OCI-LY1 (cell line): ENCODE data around the gene TBXAS1.

ENCODE experiments used
- H2AFZ ChIP-seq: fragments of 200-600 bp; sonication (generic), shearing (Covaris generic); 2 replicates; pipeline ENCODE4 v1.6.0; 2014; ENCODE audit warnings: antibody characterized with exemption, mild to moderate bottlenecking, low read length
- H3F3A ChIP-seq: fragments of 200-600 bp; sonication (generic), shearing (Covaris generic); 2 replicates; pipeline ENCODE4 v1.6.0; 2014; ENCODE audit warnings: mild to moderate bottlenecking, antibody characterized with exemption, low read length, moderate library complexity; ENCODE audit not compliant: insufficient read depth
- H3K27ac ChIP-seq: fragments of 200-600 bp; sonication (generic); 2 replicates; pipeline ENCODE4 v1.5.1; 2014; ENCODE audit warnings: low read length, mixed run types, mild to moderate bottlenecking, low read depth; ENCODE audit not compliant: poor library complexity, severe bottlenecking
- H3K27me3 ChIP-seq: fragments of 200-600 bp; sonication (generic); 2 replicates; pipeline ENCODE4 v1.6.0; 2014; ENCODE audit warnings: antibody characterized with exemption, mild to moderate bottlenecking, low read length, moderate library complexity; ENCODE audit not compliant: insufficient read depth
- H3K36me3 ChIP-seq: fragments of 200-600 bp; sonication (generic); 2 replicates; pipeline ENCODE4 v1.6.1; 2014; ENCODE audit warnings: mild to moderate bottlenecking, antibody characterized with exemption, low read length, moderate library complexity, mixed read lengths; ENCODE audit not compliant: insufficient read depth
- H3K4me1 ChIP-seq: fragments of 200-600 bp; sonication (generic); 2 replicates; pipeline ENCODE4 v1.5.1; 2014; ENCODE audit warnings: mild to moderate bottlenecking, low read length, moderate library complexity; ENCODE audit not compliant: insufficient read depth, severe bottlenecking
- H3K4me2 ChIP-seq: fragments of 200-600 bp; sonication (generic), shearing (Covaris generic); 2 replicates; pipeline ENCODE4 v1.6.1; 2014; ENCODE audit warnings: low read length
- H3K4me3 ChIP-seq: fragments of 200-600 bp; sonication (generic); 2 replicates; pipeline ENCODE4 v1.5.1; 2014; ENCODE audit warnings: low read length, low read depth, mild to moderate bottlenecking, mixed read lengths; ENCODE audit not compliant: poor library complexity, severe bottlenecking
- H3K79me2 ChIP-seq: fragments of 200-600 bp; shearing (Covaris generic); 2 replicates; pipeline ENCODE4 v1.6.1; 2016; ENCODE audit warnings: mixed run types, low read length, mixed read lengths; ENCODE audit not compliant: insufficient read depth
- H3K9ac ChIP-seq: fragments of 200-600 bp; sonication (generic), shearing (Covaris generic); 2 replicates; pipeline ENCODE4 v1.6.1; 2014; ENCODE audit warnings: mild to moderate bottlenecking, low read length, mixed read lengths
- H3K9me2 ChIP-seq: fragments of 200-600 bp; sonication (generic), shearing (Covaris generic); 2 replicates; pipeline ENCODE4 v1.6.1; 2014; ENCODE audit warnings: low read depth, mild to moderate bottlenecking, low read length, mixed read lengths
- H3K9me3 ChIP-seq: fragments of 200-600 bp; shearing (Covaris generic); 2 replicates; pipeline ENCODE4 v1.6.1; 2014; ENCODE audit warnings: low read length, mixed read lengths
- H4K20me1 ChIP-seq: fragments of 200-600 bp; sonication (generic), shearing (Covaris generic); 2 replicates; pipeline ENCODE4 v1.6.0; 2016; ENCODE audit warnings: mild to moderate bottlenecking, low read length; ENCODE audit not compliant: insufficient read depth
- EZH2 ChIP-seq: fragments of 200-600 bp; sonication (generic), shearing (Covaris generic); IDR thresholded peaks from 2 replicates; pipeline ENCODE4 v1.8.0; 2017; ENCODE audit warnings: borderline replicate concordance, mixed run types, mild to moderate bottlenecking, antibody characterized with exemption, low read length, moderate library complexity, mixed read lengths
- TF ChIP-seq, protein P1 (sequence below): fragments of 200-600 bp; sonication (generic), shearing (Covaris generic); IDR thresholded peaks from 2 replicates; pipeline ENCODE4 v1.5.1; 2017; ENCODE audit warnings: mild to moderate bottlenecking, antibody characterized with exemption, low read length, moderate library complexity, mixed read lengths

Gene TBXAS1

DNA sequence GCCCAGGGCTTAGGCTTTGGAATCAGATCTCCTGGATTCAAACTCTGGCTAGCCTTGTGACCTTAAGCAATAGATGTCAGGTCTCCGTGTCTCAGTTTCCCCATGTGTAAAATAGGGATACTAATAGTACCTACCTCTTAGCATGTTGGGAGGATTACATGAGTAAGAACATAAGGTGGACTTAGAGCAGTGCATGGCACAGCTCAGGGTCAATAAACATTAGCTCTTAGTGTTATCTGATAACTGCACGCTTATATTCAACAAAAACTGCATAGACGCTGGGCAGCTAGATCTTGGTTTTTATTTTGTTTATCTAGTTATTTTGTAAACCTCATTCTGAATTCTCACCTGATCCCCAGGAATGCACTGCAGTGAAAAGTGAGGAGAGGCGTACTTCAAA lies 17.2 kb downstream of the TBXAS1 start:
- TF ChIP-seq EZH2: no peak
- TF ChIP-seq, protein P1, sequence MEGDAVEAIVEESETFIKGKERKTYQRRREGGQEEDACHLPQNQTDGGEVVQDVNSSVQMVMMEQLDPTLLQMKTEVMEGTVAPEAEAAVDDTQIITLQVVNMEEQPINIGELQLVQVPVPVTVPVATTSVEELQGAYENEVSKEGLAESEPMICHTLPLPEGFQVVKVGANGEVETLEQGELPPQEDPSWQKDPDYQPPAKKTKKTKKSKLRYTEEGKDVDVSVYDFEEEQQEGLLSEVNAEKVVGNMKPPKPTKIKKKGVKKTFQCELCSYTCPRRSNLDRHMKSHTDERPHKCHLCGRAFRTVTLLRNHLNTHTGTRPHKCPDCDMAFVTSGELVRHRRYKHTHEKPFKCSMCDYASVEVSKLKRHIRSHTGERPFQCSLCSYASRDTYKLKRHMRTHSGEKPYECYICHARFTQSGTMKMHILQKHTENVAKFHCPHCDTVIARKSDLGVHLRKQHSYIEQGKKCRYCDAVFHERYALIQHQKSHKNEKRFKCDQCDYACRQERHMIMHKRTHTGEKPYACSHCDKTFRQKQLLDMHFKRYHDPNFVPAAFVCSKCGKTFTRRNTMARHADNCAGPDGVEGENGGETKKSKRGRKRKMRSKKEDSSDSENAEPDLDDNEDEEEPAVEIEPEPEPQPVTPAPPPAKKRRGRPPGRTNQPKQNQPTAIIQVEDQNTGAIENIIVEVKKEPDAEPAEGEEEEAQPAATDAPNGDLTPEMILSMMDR: no peak
- no peak overlapping the region for H2AFZ ChIP-seq
- H3K27me3 ChIP-seq: peaks cover 3% of the 10 kb centered on the region; the same call in 1 of the 2 replicates
- H3K27ac ChIP-seq: no peak overlapping the region
- no peaks in the 10 kb centered on the region for H3K36me3 ChIP-seq
- H3K4me3 ChIP-seq: no peak overlapping the region
- H3K79me2 ChIP-seq: no peaks in the 10 kb centered on the region
- H3K4me2 ChIP-seq: no peak overlapping the region
- no peaks in the 10 kb centered on the region for H4K20me1 ChIP-seq
- no peaks in the 10 kb centered on the region for H3F3A ChIP-seq
- H3K9ac ChIP-seq: no peak overlapping the region
- no peaks in the 10 kb centered on the region for H3K4me1 ChIP-seq
- H3K9me2 ChIP-seq: no peaks in the 10 kb centered on the region
- no peaks in the 10 kb centered on the region for H3K9me3 ChIP-seq

DNA sequence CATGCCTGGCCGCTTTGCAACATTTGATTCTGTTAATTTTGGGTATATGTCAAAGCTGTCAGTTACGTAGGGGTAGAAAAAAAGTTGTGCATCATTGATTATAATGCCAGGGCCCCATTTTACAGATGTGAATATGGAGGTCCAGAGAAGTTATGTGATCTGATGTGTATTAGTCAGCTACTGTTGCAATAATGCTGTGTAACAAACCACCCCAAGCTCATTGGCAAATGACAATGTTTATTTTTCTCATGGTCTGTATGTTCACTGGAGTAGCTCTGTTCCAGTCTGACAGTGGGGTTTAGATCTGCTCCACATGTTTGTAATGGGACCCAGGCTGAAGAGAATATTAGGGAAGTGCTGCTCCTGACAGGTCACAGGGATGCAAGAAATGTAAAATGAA lies 19.2 kb downstream of the TBXAS1 start:
- Histone ChIP-seq H4K20me1 (no peaks in the 10 kb centered on the region), H3F3A (no peaks in the 10 kb centered on the region), H3K36me3 (no peaks in the 10 kb centered on the region), H3K9me2 (no peaks in the 10 kb centered on the region), H3K4me2 (no peak overlapping the region), H3K4me1 (no peaks in the 10 kb centered on the region), H3K27ac (no peak overlapping the region), H3K9me3 (no peaks in the 10 kb centered on the region), H2AFZ (no peak overlapping the region), H3K4me3 (no peak overlapping the region), H3K27me3 (peaks cover 3% of the 10 kb centered on the region; the same call in 1 of the 2 replicates), H3K79me2 (no peaks in the 10 kb centered on the region), H3K9ac (no peak overlapping the region)
- no peak for TF ChIP-seq EZH2
- TF ChIP-seq, protein P1: no peak

DNA sequence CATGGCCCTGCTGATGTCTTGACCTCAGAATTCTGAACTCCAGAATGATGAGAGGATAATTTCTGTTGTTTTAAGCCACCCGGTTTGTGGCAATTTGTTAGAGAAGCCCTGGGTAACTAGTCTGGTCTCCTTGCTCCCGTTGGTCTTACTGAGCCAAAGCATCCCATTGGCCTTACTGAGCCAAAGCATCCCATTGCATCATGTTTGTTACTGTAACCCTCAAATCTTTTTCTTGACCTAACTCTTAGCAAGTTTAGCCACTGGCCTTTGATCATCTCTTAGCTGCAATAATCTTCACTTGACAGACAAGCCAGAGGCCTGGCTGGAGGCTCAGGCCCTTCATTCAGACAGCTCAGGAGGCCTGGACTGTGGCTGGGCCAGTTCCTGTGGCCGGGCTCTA lies 21.8 kb downstream of the TBXAS1 start:
- H3K79me2 ChIP-seq: no peaks in the 10 kb centered on the region
- H3K9ac ChIP-seq: no peak overlapping the region
- no peaks in the 10 kb centered on the region for H3K9me3 ChIP-seq
- H2AFZ ChIP-seq: no peak overlapping the region
- H3K4me1 ChIP-seq: no peaks in the 10 kb centered on the region
- H3K27ac ChIP-seq: no peak overlapping the region
- H3K36me3 ChIP-seq: no peaks in the 10 kb centered on the region
- H3K27me3 ChIP-seq: no peaks in the 10 kb centered on the region
- no peaks in the 10 kb centered on the region for H4K20me1 ChIP-seq
- TF ChIP-seq, protein P1: no peak
- TF ChIP-seq EZH2: no peak
- H3F3A ChIP-seq: no peaks in the 10 kb centered on the region
- no peak overlapping the region for H3K4me3 ChIP-seq
- H3K9me2 ChIP-seq: no peaks in the 10 kb centered on the region
- no peak overlapping the region for H3K4me2 ChIP-seq
